NCI-H82 (cell line): ENCODE data around the gene ATP6V0A4.
"Not testable (repeated sequence)": the region's sequence is repeated elsewhere in the genome, so short reads cannot be mapped to it uniquely, and the experiment has no call there.

Experiments used
- DNase-seq: peaks from one replicate; lab custom pipeline; 2025; lab: John Stamatoyannopoulos, UW

Gene ATP6V0A4

DNA sequence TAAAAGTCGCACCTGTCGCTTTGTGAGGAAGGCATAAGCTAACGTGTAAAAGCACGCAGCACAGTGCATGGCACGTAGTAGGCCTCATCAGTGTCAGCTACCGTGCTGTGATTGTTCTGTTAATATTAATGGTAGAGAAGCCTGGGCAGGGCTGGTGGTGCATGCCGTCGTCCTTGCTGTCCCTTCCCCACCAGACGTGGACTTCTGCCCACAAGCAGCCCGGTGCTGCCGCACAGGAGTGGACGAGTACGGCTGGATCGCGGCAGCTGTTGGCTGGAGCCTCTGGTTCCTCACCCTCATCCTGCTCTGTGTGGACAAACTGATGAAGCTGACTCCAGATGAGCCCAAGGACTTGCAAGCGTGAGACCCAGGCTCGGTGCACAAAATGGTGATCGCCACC lies 4.7 kb upstream of the ATP6V0A4 start:
- no peak for DNase-seq

DNA sequence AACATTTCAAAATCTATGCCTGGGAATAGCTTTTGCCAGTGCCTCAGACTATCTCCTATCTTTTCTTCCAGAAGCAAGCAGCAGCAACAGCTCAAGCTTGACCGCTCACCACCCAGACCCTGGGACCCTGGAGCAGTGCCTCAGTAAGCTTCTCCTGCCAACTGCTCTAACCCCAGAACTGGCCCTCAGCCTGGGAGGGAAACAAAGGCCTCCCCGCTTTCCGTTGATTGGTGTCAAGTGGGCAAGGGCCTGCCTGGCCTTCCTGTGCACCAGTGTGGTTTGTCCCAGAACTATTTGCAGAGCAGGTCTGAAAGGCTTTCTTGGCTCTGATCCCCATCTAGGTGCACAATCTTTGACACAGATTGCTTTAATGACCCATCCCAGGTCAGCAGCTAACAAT lies 3.3 kb upstream of the ATP6V0A4 start:
- DNase-seq: no peak

DNA sequence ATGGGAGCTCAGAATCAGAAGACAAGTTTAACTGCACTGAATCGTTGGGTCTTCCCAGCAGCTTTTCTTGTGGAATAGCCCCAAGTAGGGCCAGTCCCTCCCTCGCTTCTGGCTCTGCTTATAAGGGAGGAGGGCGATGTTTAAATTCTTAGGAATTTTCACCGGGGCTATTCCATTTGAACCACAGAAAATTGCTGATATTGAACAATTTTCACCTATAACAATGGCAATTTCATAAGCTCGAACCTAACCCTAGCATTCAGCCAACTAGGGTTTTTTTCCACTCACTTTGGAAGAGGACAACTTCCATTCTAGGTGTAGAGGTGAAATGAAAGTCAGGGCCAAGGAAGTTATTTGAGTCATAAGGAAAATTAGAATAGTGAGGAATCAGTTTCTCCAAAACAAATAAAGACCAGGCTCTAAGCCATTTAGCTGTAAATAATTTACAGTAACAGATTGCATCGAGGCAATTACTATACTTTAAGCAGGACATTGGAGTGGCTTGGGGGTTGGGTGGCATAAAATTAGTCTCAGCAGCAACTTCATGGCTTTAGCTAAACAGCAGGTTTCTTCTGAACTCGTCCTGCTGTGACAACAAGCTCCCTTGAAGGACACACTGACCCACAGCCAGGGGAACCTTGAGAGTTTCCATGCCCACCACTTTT lies 1.5 kb upstream of the ATP6V0A4 start:
- peak; percentile 4 for DNase-seq

DNA sequence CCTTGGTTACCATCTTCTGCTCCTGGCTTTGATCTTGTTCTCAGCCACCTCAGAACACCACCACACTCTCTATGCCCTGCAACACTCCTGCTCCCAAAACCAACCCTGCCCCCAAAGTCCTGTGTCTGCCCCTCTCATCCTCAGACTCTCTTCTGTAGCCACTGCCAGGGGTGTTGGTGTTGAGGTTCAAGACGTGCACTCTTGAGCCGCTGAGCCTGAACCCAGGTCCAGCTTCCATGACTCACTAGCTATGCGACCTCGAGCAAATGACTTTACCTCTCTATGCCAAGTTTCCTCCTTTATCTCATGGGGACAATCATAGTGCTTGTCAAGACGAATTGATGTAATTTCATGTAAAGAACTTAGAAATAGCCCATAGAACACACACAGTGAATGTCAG lies 840 bp upstream of the ATP6V0A4 start:
- no peak for DNase-seq

DNA sequence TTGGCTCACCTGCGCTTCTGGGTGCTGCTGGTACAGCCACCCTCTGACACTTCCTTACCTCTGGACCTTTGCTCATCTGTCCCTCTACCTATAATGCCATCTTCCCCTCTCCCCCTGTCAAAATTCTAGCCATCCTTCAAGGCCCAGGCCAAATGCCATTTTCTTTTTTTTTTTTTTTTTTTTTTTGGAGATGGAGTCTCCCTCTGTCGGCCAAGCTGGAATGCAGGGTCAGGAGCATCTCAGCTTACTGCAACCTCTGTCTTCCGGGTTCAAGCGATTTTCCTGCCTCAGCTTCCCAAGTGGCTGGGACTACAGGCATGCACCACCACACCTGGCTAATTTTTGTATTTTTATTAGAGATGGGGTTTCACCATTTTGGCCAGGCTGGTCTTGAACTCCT lies 950 bp downstream of the ATP6V0A4 start:
- not testable (repeated sequence) for DNase-seq

DNA sequence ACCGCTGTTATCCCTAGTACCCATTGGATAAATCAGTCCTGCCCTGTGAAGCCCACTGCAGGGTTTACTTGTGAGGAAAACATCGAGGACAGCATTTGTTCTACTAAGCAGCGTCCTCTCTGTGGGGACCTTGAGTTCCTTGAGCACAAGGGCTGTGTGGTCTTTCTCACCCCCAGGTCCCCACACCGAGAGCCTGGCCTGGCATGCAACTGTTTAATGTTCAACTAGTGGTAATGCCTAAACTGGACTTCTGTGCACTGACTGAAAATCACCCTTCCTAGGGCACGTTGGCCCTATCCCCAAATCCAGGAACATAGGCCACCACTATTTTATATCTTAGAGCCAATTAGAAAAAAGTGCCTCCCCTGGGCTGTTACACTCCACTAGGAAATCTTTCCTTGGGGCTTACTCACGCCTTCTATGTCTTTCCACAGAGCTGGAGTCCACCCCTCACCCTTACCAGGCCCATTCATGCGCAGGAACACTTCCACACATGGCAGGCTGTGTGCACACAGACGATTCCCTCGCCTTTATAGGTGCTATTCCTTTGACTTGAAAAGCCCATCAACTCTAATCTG lies 1.9 kb downstream of the ATP6V0A4 start:
- no peak for DNase-seq

DNA sequence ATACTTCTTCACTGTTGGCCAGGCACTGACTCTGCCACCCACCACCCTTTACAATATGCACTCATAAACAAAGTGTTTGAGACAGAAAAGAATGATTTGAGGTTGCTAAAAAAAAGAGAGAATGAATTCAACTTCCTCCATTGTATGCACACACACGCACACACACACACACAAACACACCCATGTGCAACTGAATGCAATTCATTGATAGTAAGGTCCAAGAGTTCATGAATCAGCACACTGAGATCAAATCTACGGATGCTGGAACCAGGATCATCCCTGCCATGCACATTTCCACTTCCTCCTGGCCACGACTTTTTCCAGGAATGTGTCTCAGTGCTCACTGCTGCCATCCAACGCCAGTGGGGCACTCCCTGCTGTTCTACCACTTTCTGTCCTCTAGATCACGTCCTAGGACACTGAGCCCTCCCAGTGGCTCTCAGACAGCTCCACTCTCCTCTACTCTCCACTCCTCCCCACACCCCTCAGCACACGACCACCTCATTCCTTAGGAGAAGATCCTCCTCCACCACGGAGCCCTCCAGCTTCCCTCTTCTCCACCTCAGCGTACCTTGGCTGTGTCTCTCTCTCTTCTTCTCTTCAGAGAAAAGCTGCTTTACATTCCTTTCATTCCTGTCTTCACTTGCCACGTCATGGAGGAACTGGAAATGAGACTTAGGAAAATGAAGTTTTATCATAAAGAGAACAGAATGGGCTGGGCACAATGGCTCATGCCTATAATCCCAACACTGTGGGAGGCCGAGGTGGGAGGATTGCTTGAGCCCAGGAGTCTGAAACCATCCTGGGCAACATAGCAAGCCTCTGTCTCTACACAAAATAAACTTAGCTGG lies 12.2 kb downstream of the ATP6V0A4 start:
- no peak for DNase-seq

DNA sequence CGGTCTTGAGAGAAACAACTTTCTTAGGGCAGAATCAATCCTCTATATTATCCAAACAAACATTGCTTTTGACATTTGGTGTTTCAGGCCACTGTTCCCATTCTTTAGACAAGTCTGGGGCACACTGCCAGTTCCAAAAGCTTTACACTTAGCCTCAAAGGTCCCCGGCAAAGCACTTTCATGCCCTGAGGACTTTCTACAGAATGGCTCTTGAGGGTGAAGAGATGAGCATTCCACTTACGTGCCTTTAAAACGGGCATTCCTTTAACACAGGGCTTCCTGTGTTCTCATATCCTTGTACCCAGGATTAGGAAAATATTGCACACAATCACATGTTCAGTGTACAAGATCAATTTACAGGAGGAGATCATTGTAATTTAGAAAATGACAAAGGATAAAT lies 13.3 kb downstream of the ATP6V0A4 start:
- no peak for DNase-seq

DNA sequence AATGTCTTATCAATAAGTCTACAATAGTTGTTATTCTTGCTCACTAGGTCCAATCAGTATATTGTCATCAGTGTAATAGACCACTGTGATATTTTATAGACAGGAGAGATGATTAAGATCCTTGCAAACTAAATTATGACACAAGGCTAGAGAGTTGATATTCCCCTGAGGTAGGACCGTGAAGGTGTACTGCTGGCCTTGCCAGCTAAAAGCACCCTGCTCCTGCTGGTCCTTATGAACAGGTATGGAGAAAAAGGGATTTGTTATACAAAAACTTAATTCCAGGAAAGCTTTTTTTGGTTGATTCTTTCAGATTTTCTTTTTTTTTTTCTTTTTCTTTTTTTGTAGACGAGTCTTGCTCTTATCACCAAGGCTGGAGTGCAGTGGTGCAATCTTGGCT lies 17.0 kb downstream of the ATP6V0A4 start:
- no peak for DNase-seq

DNA sequence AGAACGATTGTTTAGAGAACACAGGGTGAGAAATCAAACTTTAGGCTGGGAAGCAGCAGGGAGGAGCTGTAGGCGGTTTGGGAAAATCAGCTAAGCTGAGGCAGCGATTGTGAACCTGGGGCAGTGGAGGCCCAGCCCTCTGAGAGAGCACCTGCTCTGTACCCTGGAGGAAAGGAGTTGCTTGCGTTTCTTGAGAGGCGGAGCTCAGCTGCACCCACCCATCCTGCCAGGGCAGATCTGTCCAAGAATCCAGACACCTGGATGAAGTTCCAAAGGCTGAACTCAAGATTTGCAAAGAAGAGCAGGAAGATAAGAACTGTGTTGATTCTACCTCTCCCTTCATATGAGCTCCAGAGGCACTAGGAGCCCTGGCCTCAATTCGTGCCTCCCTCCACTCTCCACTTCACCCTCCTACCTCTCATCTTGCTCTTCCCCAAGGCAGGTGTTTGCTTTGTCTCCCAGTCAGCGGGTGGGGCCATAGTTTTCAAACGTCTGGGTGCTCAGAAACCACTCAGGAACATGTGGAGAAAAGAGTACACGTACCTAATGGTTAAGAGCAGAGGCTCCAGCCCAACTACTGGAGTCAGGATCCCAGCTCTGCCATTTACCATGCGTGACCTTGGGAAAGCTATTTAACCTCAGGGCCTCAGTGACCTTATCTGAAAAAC lies 21.7 kb downstream of the ATP6V0A4 start:
- DNase-seq: no peak

DNA sequence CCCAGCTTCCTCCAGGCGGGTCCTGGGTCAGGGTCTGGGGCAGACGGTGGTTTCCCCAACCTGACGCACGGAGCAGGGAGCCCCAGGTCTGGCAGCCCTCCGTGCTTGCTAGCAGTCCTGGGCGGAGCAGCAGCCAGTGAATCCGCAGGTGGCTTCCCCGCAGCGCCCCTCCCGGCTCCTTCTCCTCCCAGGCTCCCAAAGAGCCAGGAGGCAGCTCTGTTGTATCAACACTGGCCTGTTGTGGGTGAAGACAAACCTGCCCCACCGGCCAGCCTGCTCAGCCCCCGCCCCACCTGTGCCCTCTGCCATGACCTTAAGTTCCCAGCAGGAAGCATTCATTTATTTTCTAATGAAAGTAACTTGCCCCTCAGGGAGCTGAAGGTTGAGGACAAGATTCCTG lies 24.2 kb downstream of the ATP6V0A4 start:
- DNase-seq: no peak

DNA sequence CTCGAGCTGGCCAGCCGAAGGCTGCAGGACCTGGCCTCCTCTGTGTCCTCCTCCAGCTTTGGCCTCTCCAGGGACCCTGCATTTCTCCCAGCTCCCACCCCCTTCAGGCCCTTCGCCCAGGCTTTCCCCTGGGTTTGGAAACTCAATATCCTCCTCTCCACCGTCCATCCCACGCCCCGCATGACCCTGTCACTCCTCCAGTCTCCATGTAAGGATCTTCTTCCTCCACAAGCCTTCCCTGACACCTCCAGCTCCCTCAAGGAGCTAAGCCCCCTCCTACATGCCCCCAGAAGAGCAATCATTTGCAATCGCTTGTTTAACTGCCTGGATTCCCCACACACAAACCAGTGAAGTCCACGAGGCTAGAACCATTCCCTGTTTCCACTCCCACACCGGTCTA lies 24.8 kb downstream of the ATP6V0A4 start:
- DNase-seq: no peak

DNA sequence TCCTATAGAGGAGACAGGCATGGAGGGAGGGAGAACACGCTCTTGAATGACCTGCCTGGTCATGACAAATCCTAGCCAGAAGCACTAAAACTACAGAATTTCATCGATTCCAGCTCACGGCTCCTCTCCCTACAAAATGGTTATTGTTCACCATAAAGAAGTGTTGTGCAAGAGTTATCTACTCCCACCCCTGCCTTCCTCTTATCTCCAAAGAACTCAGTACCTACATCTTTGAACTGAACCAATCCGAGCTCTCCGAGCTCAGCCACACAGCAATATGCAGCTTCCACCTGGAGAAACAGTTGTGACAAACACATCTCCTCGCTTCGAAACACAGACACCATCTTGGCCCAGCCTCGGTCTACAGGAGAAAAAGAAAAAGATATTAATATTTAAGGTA lies 27.1 kb downstream of the ATP6V0A4 start:
- no peak for DNase-seq

DNA sequence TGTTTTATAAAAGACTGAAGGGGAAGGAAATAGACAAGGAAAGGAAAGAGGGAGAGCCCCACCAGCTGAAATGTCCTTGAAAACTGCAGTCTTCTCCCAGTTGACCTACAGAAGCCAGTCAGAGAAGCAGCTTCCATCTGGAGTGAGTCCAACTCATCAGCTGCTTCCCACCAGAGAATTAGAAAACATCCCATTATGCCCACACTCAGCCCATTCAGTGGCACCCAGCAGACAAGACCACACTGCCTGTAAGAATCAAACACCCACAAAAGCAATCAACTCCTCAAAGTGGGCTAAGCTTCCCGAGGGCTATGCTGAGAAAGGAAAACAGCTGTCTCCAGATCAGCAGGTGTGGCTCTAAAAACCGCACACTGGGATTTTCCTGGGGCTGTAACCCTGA lies 29.8 kb downstream of the ATP6V0A4 start:
- peak; percentile 52 for DNase-seq

DNA sequence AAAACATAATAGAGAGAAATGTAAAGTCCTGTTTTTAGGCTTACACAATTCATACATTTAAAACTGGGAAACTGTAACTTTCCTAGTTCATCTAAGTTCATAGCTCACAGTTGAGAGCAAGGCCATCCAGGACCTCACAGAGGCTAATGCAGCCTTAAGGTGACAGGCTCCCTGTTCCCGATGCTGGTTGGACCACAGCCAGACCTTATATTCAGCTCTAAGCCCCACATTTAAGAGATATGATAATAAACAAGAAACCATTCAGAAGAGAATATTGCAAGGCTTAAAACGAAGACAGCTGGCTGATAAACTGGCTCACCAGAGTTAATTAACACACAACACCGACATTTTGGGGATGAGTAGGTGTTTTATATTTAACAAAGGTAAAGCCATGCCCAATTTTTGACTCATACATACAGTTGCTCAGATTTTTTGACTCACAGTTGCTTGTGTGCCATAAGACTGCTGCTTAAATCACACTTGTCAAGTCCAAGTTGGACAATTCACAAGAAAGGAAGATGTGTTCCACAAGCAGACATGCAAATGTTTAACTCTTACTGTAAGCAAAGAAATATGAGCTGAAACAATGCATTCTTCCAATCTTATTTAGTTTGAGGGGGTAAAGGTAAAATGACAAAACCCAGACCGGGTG lies 41.3 kb downstream of the ATP6V0A4 start:
- DNase-seq: peak; percentile 35

DNA sequence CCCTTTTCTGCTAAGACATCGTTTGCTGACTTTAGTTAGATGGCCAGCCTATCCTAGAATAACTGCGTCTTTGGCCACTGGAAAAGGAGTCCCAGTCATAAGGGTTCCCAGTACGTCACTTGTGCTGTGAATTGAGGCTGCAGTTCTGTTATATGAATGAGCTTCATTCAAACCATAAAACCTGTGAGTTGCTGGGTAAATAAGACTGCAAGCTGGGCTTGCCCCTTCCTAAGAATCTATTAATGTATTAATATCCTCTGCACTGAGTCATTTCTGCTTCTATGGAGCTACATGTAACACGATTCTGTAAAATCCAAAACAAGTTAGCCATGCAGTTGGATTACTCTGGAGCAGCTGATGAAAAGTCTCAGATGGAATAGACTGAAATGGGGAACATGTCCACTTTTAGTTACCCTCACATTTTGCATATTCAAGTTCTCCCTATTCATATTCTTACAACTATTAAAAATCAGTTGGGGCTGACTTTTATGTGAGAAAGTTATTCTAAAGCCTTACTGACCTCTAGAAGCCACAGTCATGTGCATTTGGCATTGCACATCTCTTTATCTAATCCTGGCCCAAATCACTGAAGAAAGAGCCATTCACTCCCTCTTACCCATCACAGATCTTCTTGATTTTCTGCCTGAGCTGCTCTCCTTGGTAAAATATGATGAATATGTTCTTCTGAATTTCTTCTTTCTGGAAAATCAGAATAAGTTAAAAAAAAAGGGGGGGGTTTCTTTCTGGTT lies 42.0 kb downstream of the ATP6V0A4 start:
- no peak for DNase-seq

DNA sequence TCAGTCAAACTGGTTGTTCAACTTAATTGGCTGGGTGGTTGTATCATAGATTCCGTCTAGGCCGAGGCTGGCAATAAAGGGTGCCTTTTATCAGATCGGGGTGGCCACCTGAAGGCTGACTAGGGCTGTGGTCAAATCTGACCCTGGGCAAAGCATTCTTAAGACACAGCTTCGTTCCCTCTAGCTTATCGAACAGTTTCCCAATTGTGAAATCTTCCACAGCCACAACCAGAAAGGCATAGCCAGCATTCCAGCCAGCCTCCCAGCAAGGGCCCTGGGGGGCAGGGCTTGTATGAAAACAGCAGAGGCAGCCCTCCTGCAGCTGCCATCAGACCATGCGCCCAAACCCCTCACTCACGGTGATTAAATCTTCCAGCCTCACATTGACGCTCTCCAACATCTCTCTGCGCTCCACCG lies 42.7 kb downstream of the ATP6V0A4 start:
- DNase-seq: peak; percentile 49

DNA sequence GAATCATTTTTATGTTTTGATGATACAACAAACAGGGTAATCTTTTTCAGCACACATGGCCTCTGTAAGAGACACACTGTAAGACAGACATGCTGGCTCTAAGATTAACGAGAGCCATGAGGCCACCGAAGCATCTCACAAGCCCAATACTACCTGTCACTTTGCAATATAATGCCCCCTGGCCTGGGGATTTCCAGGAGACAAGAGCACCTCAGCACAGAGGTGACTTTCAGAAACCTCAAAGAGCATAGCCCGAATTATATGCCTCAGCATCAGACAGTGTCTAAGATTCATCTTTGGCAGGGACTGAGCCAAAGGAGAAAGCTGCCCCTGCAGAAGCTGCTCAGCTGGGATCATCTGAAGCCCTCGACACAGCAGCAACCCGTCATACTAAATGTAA lies 44.4 kb downstream of the ATP6V0A4 start:
- peak; percentile 37 for DNase-seq

DNA sequence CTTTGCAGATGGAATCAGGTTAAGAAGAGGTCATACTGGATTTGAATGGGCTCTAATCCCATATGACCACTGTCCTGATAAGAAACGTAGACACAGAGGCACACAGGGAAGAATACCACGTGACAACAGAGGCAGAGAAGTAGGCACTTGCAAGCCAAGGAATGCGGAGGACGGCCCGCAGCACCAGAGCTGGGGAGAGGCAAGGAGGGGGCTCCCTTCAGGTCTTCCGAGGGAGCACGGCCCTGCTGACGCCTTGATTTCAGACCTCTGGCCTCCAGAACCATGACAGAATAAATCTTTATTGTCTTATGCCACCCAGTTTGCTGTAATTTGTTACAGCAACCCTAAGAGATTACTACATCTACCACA lies 44.9 kb downstream of the ATP6V0A4 start:
- DNase-seq: no peak

DNA sequence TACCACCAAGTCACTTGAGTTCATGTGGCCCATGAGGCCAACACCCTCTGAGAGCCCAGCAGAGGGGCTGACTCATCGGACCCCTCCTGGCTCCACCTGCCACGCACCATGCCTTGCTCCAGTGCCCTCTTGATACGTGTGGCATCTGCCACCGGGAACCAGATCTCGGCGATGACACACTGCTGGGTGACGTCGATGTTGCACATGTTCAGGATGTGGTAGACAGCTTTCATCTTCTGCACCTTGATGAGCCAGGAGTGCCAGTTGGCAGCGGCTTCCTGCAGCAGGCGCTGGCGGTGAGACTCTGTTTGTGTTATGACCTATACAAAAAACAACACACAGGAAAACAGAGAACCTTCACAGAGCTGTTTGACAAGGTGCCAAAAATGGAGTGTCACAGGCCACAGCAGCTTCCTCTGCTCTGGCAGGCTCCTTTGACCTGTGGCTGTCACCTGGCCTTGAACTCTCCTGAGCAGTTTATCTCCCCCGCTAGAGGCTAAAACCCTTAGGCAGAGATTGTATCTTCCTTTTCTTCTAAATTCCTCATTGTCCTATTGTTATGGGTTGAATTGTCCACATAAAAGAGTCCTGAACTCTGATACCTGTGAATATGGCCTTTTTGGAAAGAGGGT lies 45.4 kb downstream of the ATP6V0A4 start:
- no peak for DNase-seq

DNA sequence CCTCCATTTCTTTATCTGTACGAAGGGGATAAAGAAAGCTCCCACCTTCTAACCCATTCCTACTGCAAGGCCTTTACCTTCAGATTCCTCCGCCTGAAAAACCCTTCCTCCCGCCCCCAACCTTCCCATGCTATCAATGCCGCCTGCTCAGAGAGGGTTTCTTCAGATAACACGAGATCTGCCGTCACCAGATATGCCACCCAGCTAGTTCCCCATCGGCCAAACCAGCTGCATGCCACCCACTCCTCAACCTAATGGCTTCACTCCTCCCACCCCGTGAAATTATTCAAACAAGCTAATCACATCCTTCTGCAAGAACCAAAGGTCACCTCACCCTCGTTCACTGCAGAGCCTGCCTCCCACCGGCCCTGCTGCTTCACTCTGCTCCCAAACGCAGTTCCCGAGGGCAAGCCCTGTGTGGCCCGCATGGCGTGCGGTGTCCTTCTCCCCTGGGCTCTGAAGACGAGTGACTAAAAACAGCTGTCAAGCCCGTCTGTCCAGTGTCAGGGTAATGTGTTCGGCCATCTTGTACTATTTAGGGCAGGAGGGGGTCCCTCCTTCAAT lies 47.0 kb downstream of the ATP6V0A4 start:
- DNase-seq: no peak
